Naive thymus-derived CD8-positive, alpha-beta T cell (primary cell): ENCODE results near the gene SMIM29. TPM values are rescaled to one million over a fixed set of nuclear protein-coding genes. Genes with fewer than 3 reads are reported as not detected.

Experiments used
- ATAC-seq, 2 donors: fragments of 150-1000 bp; cut with Tn5 transposase in 1 of 2; sonication (Bioruptor Pico), chemical (Tn5 transposase) in 1 of 2; 1 replicate in 1 of 2; 2 replicates in 1 of 2; pipeline ENCODE4 v1.10.0; 2021; ENCODE audit warnings: mild to moderate bottlenecking in 2 of 2, moderate library complexity in 2 of 2
- POLR2A ChIA-PET: fragments of 350-600 bp; sonication (Branson Sonifier 250); formaldehyde crosslinking; loops from one replicate; lab custom pipeline; 2021; ENCODE audit warnings: antibody characterized with exemption; lab: Charles Lee
- DNase-seq, 10 donors: peaks; one replicate each; pipeline versions ENCODE4 v3.0.0 to v3.0.0-alpha.2; 2020 to 2022
- H3K27ac Mint-ChIP-seq, 10 donors: one replicate each; pipeline ENCODE4 v1.8.0; 2020 to 2022; ENCODE audit warnings: mild to moderate bottlenecking in 10 of 10, mixed read lengths in 10 of 10, moderate library complexity in 4 of 10, inconsistent platforms in 1 of 10
- H3K27me3 Mint-ChIP-seq, 5 donors: one replicate each; pipeline ENCODE4 v1.8.0; 2021 to 2022; ENCODE audit warnings: mixed read lengths in 5 of 5
- H3K36me3 Mint-ChIP-seq, 3 donors: one replicate each; pipeline ENCODE4 v1.8.0; 2020 to 2022; ENCODE audit warnings: mixed read lengths in 3 of 3, mild to moderate bottlenecking in 2 of 3, inconsistent platforms in 1 of 3
- H3K4me1 Mint-ChIP-seq, 4 donors: one replicate each; pipeline ENCODE4 v1.8.0; 2021 to 2022; ENCODE audit warnings: mixed read lengths in 4 of 4
- H3K4me3 Mint-ChIP-seq, 10 donors: one replicate each; pipeline ENCODE4 v1.8.0; 2020 to 2022; ENCODE audit warnings: mild to moderate bottlenecking in 10 of 10, mixed read lengths in 10 of 10, moderate library complexity in 6 of 10, inconsistent platforms in 1 of 10
- H3K9me3 Mint-ChIP-seq, 9 donors: one replicate each; pipeline ENCODE4 v1.8.0; 2020 to 2022; ENCODE audit warnings: mixed read lengths in 9 of 9, mild to moderate bottlenecking in 3 of 9, inconsistent platforms in 1 of 9, moderate library complexity in 1 of 9
- polyA plus RNA-seq, 3 donors: library from polyadenylated mRNA; unstranded; fragments of 300-500 nt; fragmentation: Illumina TruSeq; gene quantifications; one replicate each; pipeline ENCODE4 v1.2.3, GENCODE V29; 2021
- total RNA-seq, 8 experiments: library from RNA in 2 of 8; stranded (reverse) in 2 of 8; gene quantifications; one replicate each; pipeline ENCODE4 v1.2.3 and lab custom pipeline; 2021 to 2026

Gene SMIM29
- total and polyA plus RNA-seq, 5 experiments from 2014 or later = 21.0 to 45.4 (median 37.6) TPM

DNA sequence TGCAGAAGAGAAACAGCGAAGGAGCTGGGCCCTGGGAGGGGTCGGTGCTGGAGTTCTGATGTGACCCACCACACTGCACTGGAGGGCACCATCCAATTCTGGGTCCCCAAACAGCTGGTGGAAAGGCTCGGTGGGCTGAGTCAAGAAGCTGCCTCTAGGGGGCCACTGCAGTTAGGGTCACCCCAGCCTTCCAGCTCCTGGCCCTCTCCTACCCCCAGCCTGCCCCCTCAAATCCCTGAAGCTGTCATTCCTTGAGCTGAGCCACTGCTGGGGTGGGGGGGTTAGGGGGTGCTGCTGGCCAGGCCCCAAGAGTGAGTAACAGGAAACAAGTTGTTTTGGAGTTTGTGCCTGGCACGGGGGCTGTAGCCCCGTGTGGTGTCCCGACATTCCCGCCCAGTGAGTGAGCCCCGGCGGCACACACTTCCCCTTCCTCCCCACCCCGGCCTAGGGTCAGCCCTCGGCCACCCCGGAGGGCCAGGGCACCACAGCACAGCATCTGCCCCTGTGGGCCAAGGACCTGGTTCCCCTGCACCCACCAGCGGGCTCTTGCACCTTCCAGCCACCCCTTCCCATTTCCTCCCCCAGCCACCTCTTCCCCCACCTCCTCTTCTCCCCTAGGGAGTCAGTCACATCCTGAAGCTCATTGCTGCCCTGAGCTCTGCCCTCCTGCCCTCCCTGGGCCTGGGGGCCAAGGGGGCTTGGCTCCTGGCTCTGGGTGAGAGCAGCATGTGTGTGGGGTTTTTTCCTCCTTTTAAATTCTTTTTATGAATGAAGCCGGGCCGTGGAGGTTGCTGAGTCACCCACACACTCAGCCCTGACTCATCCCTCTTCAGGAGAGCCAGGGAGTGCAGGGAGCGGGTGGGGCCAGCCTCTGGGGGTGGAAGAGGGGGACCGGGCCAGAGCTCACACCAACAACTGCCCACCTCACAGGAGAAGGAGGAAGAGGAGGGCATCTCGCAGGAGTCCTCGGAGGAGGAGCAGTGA is 4.6 kb downstream of the SMIM29 start:
- Mint-ChIP-seq H3K27ac (peak overlapping the region in 8 of 10 donors; percentile 67 to 92 (median 88)), H3K4me3 (peak overlapping the region in 2 of 10 donors; percentile 50 to 58), H3K4me1 (peaks cover 24 to 82% (median 76%) of the 10 kb centered on the region in 4 donors), H3K27me3 (no peaks in the 10 kb centered on the region), H3K9me3 (no peaks in the 10 kb centered on the region), H3K36me3 (peaks cover 0 to 53% (median 7%) of the 10 kb centered on the region in 3 donors)
- POLR2A ChIA-PET = interaction anchor here (0.5 to 1.2 kb wide), 3 partner anchors 7 to 44 kb away, joined by 3 to 4 read pairs (median 3); partner anchors contain the start of gene HMGA1
- ATAC-seq (no peak), DNase-seq (no peak)

DNA sequence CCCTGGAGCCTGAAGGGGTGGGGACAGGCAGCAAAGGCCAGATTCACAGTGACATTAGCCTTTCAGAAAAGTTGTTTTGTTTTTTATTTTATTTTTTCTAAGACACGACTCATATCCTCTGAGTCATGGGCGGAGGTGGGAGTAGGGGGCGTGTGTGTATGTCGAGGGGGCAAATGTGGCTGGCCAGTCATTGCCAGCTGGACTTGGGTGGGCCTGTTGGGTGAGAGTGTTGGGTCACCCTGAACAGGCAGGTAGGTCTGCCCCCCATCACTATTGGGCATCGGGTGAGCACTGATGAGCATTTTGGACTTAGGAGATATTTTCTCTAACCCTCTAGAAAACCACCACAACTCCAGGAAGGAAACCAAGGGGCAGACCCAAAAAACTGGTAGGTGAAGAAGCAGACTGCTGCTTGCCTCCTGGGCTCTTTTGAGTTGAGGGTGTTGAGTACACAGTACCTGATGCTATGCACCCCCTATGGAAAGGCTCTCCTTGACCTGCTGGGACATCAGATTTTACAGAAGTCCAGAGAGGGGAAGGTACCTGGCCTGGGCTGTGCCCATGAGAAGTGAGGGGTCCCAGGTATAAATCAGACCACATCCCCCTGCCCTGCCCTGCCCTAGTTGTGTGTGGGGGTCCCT is 5.6 kb downstream of the SMIM29 start:
- peak overlapping the region; percentile 43 to 92 (median 84) for H3K27ac Mint-ChIP-seq
- DNase-seq (no peak), ATAC-seq (no peak)
- peaks cover 0 to 53% (median 7%) of the 10 kb centered on the region in 3 donors for H3K36me3 Mint-ChIP-seq
- no peaks in the 10 kb centered on the region for H3K27me3 Mint-ChIP-seq
- no peaks in the 10 kb centered on the region for H3K9me3 Mint-ChIP-seq
- POLR2A ChIA-PET = no interaction called here
- peaks cover 21 to 86% (median 82%) of the 10 kb centered on the region in 4 donors for H3K4me1 Mint-ChIP-seq
- peak overlapping the region in 4 of 10 donors; percentile 18 to 70 (median 48) for H3K4me3 Mint-ChIP-seq

DNA sequence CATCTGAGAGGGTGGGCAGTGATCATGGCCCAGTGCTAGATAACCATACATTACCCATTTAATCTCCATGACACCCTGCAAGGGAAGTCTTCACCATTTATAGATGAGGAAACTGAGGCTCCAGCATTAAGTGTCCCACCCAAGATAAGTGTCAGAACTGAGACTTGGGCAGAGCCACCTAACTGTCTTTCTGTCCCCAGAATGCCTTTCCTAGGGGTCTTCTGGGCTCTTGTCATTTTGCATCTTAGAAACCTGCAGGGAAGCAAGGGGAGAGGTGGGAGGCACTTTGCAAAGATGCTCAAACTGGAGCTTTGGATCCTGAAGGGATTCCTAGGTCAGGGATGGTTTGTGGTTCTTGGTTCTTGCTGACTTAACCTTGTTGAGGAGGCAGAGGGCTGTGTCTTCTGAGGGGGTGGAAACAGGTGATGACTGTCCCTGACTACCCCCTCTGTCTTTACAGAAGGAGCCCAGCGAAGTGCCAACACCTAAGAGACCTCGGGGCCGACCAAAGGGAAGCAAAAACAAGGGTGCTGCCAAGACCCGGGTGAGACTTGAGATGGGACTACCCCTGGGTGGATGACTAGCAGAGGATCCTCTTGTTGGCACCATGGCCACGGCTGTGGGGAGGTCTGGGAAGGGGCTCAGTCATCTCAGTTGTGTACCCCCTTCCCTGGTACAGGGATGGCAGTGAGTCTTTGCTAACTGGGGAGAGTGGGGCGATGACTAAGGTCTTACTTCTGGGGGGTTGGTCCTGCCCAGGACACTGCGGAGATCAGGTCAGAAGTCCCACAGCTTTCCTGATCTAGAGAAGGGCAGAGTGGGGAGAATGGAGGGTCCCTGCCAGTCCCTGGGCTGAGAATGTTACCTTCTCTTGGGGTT is 6.3 kb downstream of the SMIM29 start:
- Mint-ChIP-seq H3K27ac (peak overlapping the region; percentile 43 to 92 (median 82)), H3K4me3 (peak overlapping the region in 6 of 10 donors; percentile 10 to 70 (median 48)), H3K27me3 (no peaks in the 10 kb centered on the region), H3K36me3 (peaks cover 0 to 53% (median 7%) of the 10 kb centered on the region in 3 donors), H3K4me1 (peaks cover 19 to 80% (median 75%) of the 10 kb centered on the region in 4 donors), H3K9me3 (no peaks in the 10 kb centered on the region)
- POLR2A ChIA-PET = interaction anchor here (1.6 kb wide), 1 partner anchor 19 kb away, joined by 5 read pairs; no protein-coding TSS in a partner anchor
- DNase-seq (no peak), ATAC-seq (no peak)

DNA sequence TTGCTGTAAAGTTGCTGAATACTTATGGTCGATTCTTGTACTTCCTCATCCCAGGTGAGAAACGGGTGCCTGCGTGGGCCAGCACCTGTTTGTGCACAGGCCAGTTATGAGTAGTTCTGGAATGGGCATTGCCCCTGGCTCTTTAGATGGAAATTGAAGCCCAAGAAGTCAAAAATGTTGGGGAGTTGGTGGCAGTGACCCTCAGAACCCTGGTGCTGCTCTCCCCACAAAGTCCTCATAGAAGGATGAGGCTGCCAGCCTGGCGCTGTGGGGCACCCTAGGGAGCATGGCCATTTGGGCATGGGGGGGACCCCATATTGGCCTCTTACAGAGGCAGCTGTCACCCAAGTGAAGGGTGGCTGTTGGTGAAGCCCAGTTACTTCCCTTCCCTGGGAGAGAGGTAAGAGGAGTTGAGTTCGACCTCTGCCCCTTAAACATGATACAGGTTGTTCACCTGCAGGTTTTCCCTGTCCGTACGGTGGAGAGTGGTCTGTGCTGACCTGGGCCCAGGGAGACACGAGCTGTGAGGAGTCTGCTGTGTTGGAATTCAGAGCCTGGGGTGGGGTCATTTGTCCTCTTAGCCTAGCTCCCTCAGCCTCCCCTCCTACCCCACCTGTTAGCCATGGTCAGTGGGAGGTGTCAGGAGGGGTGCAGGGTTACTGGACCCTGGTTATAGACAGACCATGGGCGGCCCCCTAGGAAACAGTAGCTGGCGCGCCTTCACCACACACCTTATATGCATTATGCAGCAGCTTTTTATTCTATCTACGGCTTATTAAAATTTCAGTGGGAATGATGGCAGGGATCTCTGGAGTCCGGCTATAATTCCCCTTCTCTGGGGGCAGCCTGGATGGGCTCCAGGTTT is 7.2 kb downstream of the SMIM29 start:
- ATAC-seq = no peak
- H3K27me3 Mint-ChIP-seq = no peaks in the 10 kb centered on the region
- peak overlapping the region in 1 of 10 donors; percentile 58 for H3K4me3 Mint-ChIP-seq
- POLR2A ChIA-PET = interaction anchor here (1.6 kb wide), 1 partner anchor 18 kb away, joined by 5 read pairs; no protein-coding TSS in a partner anchor
- H3K9me3 Mint-ChIP-seq = no peaks in the 10 kb centered on the region
- H3K4me1 Mint-ChIP-seq = peaks cover 19 to 71% (median 67%) of the 10 kb centered on the region in 4 donors
- H3K36me3 Mint-ChIP-seq = peaks cover 0 to 53% (median 7%) of the 10 kb centered on the region in 3 donors
- DNase-seq = no peak
- peak overlapping the region; percentile 1 to 92 (median 72) for H3K27ac Mint-ChIP-seq

DNA sequence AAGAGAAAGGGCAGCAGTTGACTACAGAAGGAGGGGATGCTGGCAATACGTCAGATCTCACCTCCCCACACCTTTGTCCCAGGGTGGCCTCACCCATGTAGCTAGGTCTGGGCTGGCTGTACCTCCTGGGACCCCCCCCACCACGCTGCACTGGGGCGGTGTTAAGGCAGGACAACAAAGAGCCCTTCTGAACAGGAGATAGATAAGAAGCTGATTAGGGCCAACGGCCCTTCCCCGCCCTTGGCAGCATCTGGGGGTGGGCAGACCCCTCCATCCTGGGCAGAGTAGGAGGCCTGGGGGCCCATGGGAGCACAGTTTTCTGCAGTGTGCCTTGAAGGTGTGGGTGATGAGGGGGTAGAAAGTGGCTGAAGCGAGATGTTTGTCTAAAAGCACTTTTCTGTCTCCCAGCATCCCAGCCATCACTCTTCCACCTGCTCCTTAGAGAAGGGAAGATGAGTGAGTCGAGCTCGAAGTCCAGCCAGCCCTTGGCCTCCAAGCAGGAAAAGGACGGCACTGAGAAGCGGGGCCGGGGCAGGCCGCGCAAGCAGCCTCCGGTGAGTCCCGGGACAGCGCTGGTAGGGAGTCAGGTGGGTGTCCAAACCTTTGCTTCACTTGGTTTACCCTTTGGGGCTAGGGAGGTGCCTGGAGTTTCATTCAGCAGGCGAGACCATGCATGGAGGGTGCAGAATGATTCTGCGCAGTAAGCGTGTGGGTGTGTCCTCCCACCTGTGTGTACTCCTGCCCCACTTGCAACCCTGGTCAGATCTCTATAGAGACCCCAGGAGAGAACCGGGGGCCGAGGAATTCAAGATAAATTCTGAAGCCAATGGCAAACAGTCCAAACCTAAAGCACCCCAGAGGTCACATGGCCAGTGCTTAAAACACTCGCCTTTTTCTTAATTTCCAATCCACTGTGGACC is 8.2 kb downstream of the SMIM29 start:
- H3K27ac Mint-ChIP-seq = peak overlapping the region in 7 of 10 donors; percentile 55 to 92 (median 81)
- DNase-seq = no peak
- H3K36me3 Mint-ChIP-seq = peaks cover 0 to 47% (median 7%) of the 10 kb centered on the region in 3 donors
- POLR2A ChIA-PET = interaction anchor here (0.6 to 1.6 kb wide), 3 partner anchors 8 to 17 kb away, joined by 4 to 5 read pairs (median 5); partner anchors contain the start of gene SMIM29
- no peaks in the 10 kb centered on the region for H3K27me3 Mint-ChIP-seq
- peak overlapping the region in 1 of 10 donors; percentile 4 for H3K4me3 Mint-ChIP-seq
- H3K4me1 Mint-ChIP-seq = peaks cover 19 to 71% (median 65%) of the 10 kb centered on the region in 4 donors
- ATAC-seq = no peak
- H3K9me3 Mint-ChIP-seq = no peaks in the 10 kb centered on the region

DNA sequence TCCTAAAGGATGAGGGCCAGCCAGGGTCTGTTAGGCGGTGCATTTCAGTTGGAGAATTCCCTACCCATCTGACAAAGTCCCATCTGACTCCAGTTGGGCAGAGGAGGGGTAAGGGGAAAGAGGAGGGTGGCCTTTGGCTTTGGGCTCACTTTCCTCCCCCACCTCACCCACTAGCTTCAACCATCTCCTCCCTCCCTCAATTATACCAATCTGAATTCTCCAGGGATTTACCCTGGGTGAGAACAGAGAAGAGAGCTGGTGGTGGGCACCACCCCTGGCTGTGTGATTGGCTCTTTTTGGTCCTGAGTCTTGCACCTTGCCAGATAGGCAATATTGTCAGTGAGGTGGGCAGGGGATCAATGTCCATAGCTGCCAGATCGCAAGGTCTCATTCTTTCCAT is 8.9 kb downstream of the SMIM29 start:
- Mint-ChIP-seq H3K36me3 (peaks cover 0 to 40% (median 7%) of the 10 kb centered on the region in 3 donors), H3K27ac (peak overlapping the region in 7 of 10 donors; percentile 10 to 90 (median 83)), H3K4me1 (peaks cover 19 to 64% (median 61%) of the 10 kb centered on the region in 4 donors), H3K9me3 (no peaks in the 10 kb centered on the region), H3K4me3 (peak overlapping the region in 2 of 10 donors; percentile 4 to 29), H3K27me3 (no peaks in the 10 kb centered on the region)
- DNase-seq = no peak
- POLR2A ChIA-PET = interaction anchor here (0.6 to 1.2 kb wide), 2 partner anchors 9 to 11 kb away, joined by 4 to 5 read pairs; partner anchors contain the start of gene SMIM29
- no peak for ATAC-seq

DNA sequence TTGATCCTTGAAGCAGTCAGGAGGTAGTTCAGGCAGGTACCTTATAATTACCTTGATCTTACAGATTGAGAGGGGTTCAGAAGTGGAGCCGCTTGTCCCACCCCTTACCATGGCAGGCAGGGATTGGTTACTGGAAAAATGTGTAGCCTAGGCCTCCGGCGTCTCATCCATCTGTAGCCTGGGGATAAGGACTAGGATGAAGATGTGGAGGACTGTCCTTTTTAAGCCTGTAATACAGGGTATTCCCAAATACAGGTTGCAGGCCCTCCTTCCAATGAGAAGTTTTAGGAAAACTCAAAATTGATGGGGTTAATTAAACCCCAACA is 9.3 kb downstream of the SMIM29 start:
- Mint-ChIP-seq H3K9me3 (no peaks in the 10 kb centered on the region), H3K4me3 (peak overlapping the region in 6 of 10 donors; percentile 27 to 91 (median 80)), H3K27me3 (no peaks in the 10 kb centered on the region), H3K36me3 (peaks cover 0 to 38% (median 7%) of the 10 kb centered on the region in 3 donors), H3K27ac (peak overlapping the region in 9 of 10 donors; percentile 78 to 92 (median 86)), H3K4me1 (peaks cover 19 to 65% (median 60%) of the 10 kb centered on the region in 4 donors)
- DNase-seq = no peak
- no peak for ATAC-seq
- POLR2A ChIA-PET = interaction anchor here (1.2 kb wide), 1 partner anchor 9 kb away, joined by 5 read pairs; the partner anchor contains the start of gene SMIM29

DNA sequence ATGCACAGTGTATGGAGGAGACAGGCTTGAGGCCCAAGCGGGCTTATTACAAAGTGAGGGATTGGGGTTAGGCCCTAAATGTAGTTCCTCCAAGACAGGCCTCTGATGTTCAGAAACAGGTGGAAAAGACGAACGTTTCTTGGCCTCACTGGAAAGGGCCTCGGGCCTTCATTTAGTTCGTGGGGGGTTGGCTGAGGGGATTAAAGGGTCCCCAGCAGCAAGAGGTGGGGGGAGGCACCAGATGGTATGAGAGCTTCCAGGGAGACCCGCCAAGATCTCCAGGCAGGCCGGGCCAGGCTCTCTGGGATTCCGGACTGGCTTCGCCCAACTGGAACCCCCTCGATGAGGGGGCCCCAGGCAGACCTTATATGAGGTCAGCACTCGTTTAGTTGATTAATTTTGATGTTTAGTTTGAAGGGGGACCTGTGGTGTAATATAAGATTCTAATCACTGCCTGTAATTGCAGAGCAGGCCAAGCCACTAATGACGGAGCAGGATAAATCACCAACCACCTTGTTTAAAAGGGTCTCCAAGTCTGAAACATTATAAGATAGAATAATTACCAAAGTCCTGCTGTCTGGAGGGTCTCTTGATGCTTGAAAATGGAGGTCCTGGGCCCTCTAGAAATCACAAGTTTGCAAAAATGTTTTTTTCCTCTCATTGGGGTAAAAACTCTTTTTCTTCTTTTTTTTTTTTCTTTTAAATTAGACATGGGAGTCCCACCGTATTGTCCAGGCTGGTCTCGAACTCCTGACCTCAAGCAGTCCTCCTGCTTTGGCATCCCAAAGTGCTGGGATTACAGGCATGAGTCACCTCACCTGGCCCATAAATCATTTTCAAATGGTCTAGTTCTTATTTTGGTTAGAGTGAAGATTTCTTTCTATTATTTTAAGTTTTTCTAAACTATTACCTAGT is 10.0 kb downstream of the SMIM29 start:
- Mint-ChIP-seq H3K4me1 (peaks cover 24 to 70% (median 61%) of the 10 kb centered on the region in 4 donors), H3K27me3 (no peaks in the 10 kb centered on the region), H3K4me3 (peak overlapping the region; percentile 69 to 91 (median 84)), H3K27ac (peak overlapping the region; percentile 80 to 95 (median 90)), H3K36me3 (peaks cover 0 to 34% (median 7%) of the 10 kb centered on the region in 3 donors), H3K9me3 (no peaks in the 10 kb centered on the region)
- POLR2A ChIA-PET = interaction anchor here (0.5 to 3.6 kb wide), 2 partner anchors 10 to 59 kb away, joined by 3 to 72 read pairs; partner anchors contain the start of gene SMIM29
- ATAC-seq (no peak), DNase-seq (no peak)
